IMR-90 (cell line): ENCODE data around the gene MOXD1. TPM values are rescaled to one million over a fixed set of nuclear protein-coding genes. Genes with fewer than 3 reads are reported as not detected.

Experiments used
- ATAC-seq: fragments of 200-7000 bp; cut with Tn5 transposase; 2 replicates; pipeline ENCODE4 v1.9.1; 2020; ENCODE audit warnings: low read depth, mild to moderate bottlenecking, moderate library complexity
- BruUV-seq: library from RNA; stranded (reverse); fragments of 400-500 nt; replicated peaks from 2 replicates; lab custom pipeline; 2021; lab: Mats Ljungman, UMichigan
- CTCF ChIA-PET: fragments of 300-600 bp; formaldehyde crosslinking; extraction: SDS; loops from one replicate; lab custom pipeline; 2021; ENCODE audit warnings: antibody characterized with exemption; lab: Yijun Ruan, JAX
- POLR2A ChIA-PET: fragments of 300-600 bp; sonication (Branson Sonifier 250); formaldehyde crosslinking; loops from one replicate; lab custom pipeline; 2022; ENCODE audit warnings: antibody characterized with exemption; ENCODE audit not compliant: unreplicated experiment; lab: Charles Lee
- DNase-seq: peaks from one replicate; pipeline ENCODE4 v3.0.0; 2013
- H2AFZ ChIP-seq: replicated peaks from 2 replicates; pipeline ENCODE3; 2013; ENCODE audit warnings: low read length, mild to moderate bottlenecking; ENCODE audit not compliant: poor library complexity
- H2AK5ac ChIP-seq: 2 replicates; pipeline ENCODE4 v1.6.1; 2013; ENCODE audit warnings: low read depth, low read length, inconsistent platforms
- H2AK9ac ChIP-seq: replicated peaks from 2 replicates; pipeline ENCODE3; 2013; ENCODE audit warnings: mild to moderate bottlenecking, low read depth, low read length, moderate library complexity; ENCODE audit not compliant: poor library complexity
- H2BK120ac ChIP-seq: 2 replicates; pipeline ENCODE4 v1.6.1; 2013; ENCODE audit warnings: low read depth, low read length, inconsistent platforms
- H2BK15ac ChIP-seq: 3 replicates; pipeline ENCODE4 v1.6.1; 2013; ENCODE audit warnings: low read depth, low read length, inconsistent platforms
- H2BK20ac ChIP-seq: 2 replicates; pipeline ENCODE4 v1.6.1; 2013; ENCODE audit warnings: low read depth, mild to moderate bottlenecking, inconsistent platforms, low read length, moderate library complexity
- H2BK5ac ChIP-seq: 2 replicates; pipeline ENCODE4 v1.6.1; 2013; ENCODE audit warnings: mild to moderate bottlenecking, low read depth, low read length, inconsistent platforms; ENCODE audit not compliant: poor library complexity, severe bottlenecking
- H3K14ac ChIP-seq: replicated peaks from 2 replicates; pipeline ENCODE4 v1.6.1; 2013; ENCODE audit warnings: low read depth, low read length, inconsistent platforms
- H3K18ac ChIP-seq: 2 replicates; pipeline ENCODE4 v1.6.1; 2013; ENCODE audit warnings: low read depth, low read length, control low read depth
- H3K23ac ChIP-seq: 2 replicates; pipeline ENCODE4 v1.6.1; 2013; ENCODE audit warnings: low read depth, low read length, inconsistent platforms
- H3K27ac ChIP-seq: 2 replicates; pipeline ENCODE4 v1.5.1; 2013; ENCODE audit warnings: mild to moderate bottlenecking, control low read depth, low read length; ENCODE audit not compliant: insufficient read depth
- H3K27me3 ChIP-seq: 2 replicates; pipeline ENCODE4 v1.6.1; 2013; ENCODE audit warnings: low read length; ENCODE audit not compliant: control insufficient read depth, insufficient read depth
- H3K36me3 ChIP-seq: 2 replicates; pipeline ENCODE4 v1.6.1; 2013; ENCODE audit warnings: low read length, mixed read lengths; ENCODE audit not compliant: control insufficient read depth, insufficient read depth
- H3K4ac ChIP-seq: 2 replicates; pipeline ENCODE4 v1.6.1; 2013; ENCODE audit warnings: low read depth, low read length, inconsistent platforms
- H3K4me1 ChIP-seq: 2 replicates; pipeline ENCODE4 v1.6.1; 2013; ENCODE audit warnings: low read length, mixed read lengths; ENCODE audit not compliant: control insufficient read depth, insufficient read depth
- H3K4me2 ChIP-seq: 2 replicates; pipeline ENCODE4 v1.6.1; 2013; ENCODE audit warnings: low read depth, mild to moderate bottlenecking, control low read depth, low read length, moderate library complexity
- H3K4me3 ChIP-seq: 2 replicates; pipeline ENCODE4 v1.5.1; 2013; ENCODE audit warnings: low read depth, mild to moderate bottlenecking, control low read depth, low read length, moderate library complexity; ENCODE audit not compliant: insufficient read depth
- H3K56ac ChIP-seq: 2 replicates; pipeline ENCODE4 v1.6.1; 2013; ENCODE audit warnings: low read length, inconsistent platforms; ENCODE audit not compliant: insufficient read depth; ENCODE audit errors: extremely low read depth
- H3K79me1 ChIP-seq, 2 experiments: 2 replicates each; pipeline ENCODE4 v1.6.1; 2013; ENCODE audit warnings: low read length in 2 of 2, inconsistent platforms in 1 of 2, low read depth in 1 of 2
- H3K9ac ChIP-seq: 2 replicates; pipeline ENCODE4 v1.6.1; 2013; ENCODE audit warnings: low read depth, low read length, control low read depth
- H3K9me1 ChIP-seq: 2 replicates; pipeline ENCODE4 v1.6.1; 2013; ENCODE audit warnings: low read length, inconsistent platforms; ENCODE audit not compliant: insufficient read depth
- H3K9me3 ChIP-seq: 2 replicates; pipeline ENCODE4 v1.6.1; 2013; ENCODE audit warnings: low read length; ENCODE audit not compliant: control insufficient read depth, insufficient read depth
- H4K20me1 ChIP-seq: 2 replicates; pipeline ENCODE4 v1.6.1; 2013; ENCODE audit warnings: low read length, inconsistent platforms; ENCODE audit not compliant: insufficient read depth
- H4K5ac ChIP-seq: 2 replicates; pipeline ENCODE4 v1.6.1; 2013; ENCODE audit warnings: mild to moderate bottlenecking, low read depth, low read length, control low read depth
- H4K8ac ChIP-seq, 2 experiments: 2 replicates each; pipeline ENCODE4 v1.6.1; 2013; ENCODE audit warnings: low read depth in 2 of 2, low read length in 2 of 2, control low read depth in 1 of 2, inconsistent platforms in 1 of 2
- H4K91ac ChIP-seq: 2 replicates; pipeline ENCODE4 v1.6.1; 2013; ENCODE audit warnings: low read depth, low read length, inconsistent platforms; ENCODE audit not compliant: insufficient read depth
- BHLHE40 ChIP-seq: fragments of 150-350 bp; IDR thresholded peaks from 2 replicates; pipeline ENCODE4 v1.6.1; 2016; ENCODE audit warnings: mild to moderate bottlenecking, low read depth, low read length
- CEBPB ChIP-seq: IDR thresholded peaks from 2 replicates; pipeline ENCODE4 v1.6.1; 2012; ENCODE audit warnings: low read depth, low read length, improper control_type of control experiment
- CHD1 ChIP-seq: IDR thresholded peaks from 2 replicates; pipeline ENCODE4 v1.6.1; 2012; ENCODE audit warnings: low read depth, low read length, improper control_type of control experiment
- CTCF ChIP-seq: conservative IDR thresholded peaks from 2 replicates; pipeline ENCODE4 v1.5.1; 2012; ENCODE audit warnings: mild to moderate bottlenecking, low read depth, low read length, improper control_type of control experiment
- ELK1 ChIP-seq: fragments of 150-350 bp; IDR thresholded peaks from 2 replicates; pipeline ENCODE4 v1.6.1; 2016; ENCODE audit warnings: low read depth, mild to moderate bottlenecking, low read length, moderate library complexity, borderline replicate concordance
- FOS ChIP-seq: fragments of 150-350 bp; IDR thresholded peaks from 2 replicates; pipeline ENCODE4 v1.6.1; 2016; ENCODE audit warnings: low read depth, low read length
- MAFK ChIP-seq: IDR thresholded peaks from 2 replicates; pipeline ENCODE4 v1.6.1; 2012; ENCODE audit warnings: low read depth, low read length, improper control_type of control experiment
- MAZ ChIP-seq: IDR thresholded peaks from 2 replicates; pipeline ENCODE4 v1.6.1; 2012; ENCODE audit warnings: low read depth, mild to moderate bottlenecking, low read length, improper control_type of control experiment, moderate library complexity, borderline replicate concordance
- MXI1 ChIP-seq: IDR thresholded peaks from 2 replicates; pipeline ENCODE4 v1.6.1; 2012; ENCODE audit warnings: low read depth, mild to moderate bottlenecking, low read length, moderate library complexity, borderline replicate concordance
- NFE2L2 ChIP-seq: fragments of 150-350 bp; IDR thresholded peaks from 2 replicates; pipeline ENCODE4 v1.6.1; 2016; ENCODE audit warnings: low read depth, mild to moderate bottlenecking, low read length
- POLR2A ChIP-seq: IDR thresholded peaks from 2 replicates; pipeline ENCODE4 v1.6.1; 2012; ENCODE audit warnings: mild to moderate bottlenecking, low read depth, low read length
- RAD21 ChIP-seq: IDR thresholded peaks from 2 replicates; pipeline ENCODE4 v1.6.1; 2012; ENCODE audit warnings: low read length, improper control_type of control experiment
- RCOR1 ChIP-seq: IDR thresholded peaks from 2 replicates; pipeline ENCODE4 v1.6.1; 2012; ENCODE audit warnings: mild to moderate bottlenecking, low read length, improper control_type of control experiment; ENCODE audit not compliant: insufficient replicate concordance
- RFX5 ChIP-seq: IDR thresholded peaks from 2 replicates; pipeline ENCODE4 v1.8.0; 2012; ENCODE audit warnings: low read depth, mild to moderate bottlenecking, low read length, moderate library complexity
- SMC3 ChIP-seq: fragments of 150-350 bp; IDR thresholded peaks from 2 replicates; pipeline ENCODE4 v1.6.1; 2016; ENCODE audit warnings: low read depth, mild to moderate bottlenecking, antibody characterized with exemption, low read length, moderate library complexity
- USF2 ChIP-seq: fragments of 150-350 bp; IDR thresholded peaks from 2 replicates; pipeline ENCODE4 v1.6.1; 2017; ENCODE audit warnings: mild to moderate bottlenecking, antibody characterized with exemption, low read length, low read depth
- WGBS, 2 experiments: methylation state at CpG; one replicate each; pipeline versions ENCODE4 v1.1.5 to v1.1.7; 2013; ENCODE audit warnings: missing lambda C conversion rate in 2 of 2; ENCODE audit not compliant: insufficient read length in 1 of 2; ENCODE audit errors: extremely low coverage in 2 of 2; 5-methylcytosine and 5-hydroxymethylcytosine counted together
- dilution Hi-C: fragments of 300-500 bp; cut with HindIII; formaldehyde crosslinking; loops from one replicate; pipeline ENCODE4 v1.14.3; 2018; ENCODE audit warnings: low sequenced_read_pairs; ENCODE audit not compliant: unreplicated experiment
- in situ Hi-C: fragments of 300-500 bp; cut with MboI; formaldehyde crosslinking; loops from 3 replicates; pipeline ENCODE4 v1.14.3; 2019; ENCODE audit warnings: low sequenced_read_pairs, inconsistent platforms, mixed read lengths
- intact Hi-C: fragments of 100-400 bp; cut with micrococcal nuclease; formaldehyde crosslinking; loops from 2 replicates; pipeline ENCODE4 v1.10.0; 2022
- polyA plus RNA-seq, 3 experiments: library from polyadenylated mRNA; depleted of rRNA; stranded (reverse); fragments of >200 nt; gene quantifications; 2 replicates each; pipeline ENCODE4 v1.2.3, GENCODE V29; 2012; ENCODE audit warnings: low replicate concordance in 1 of 3
- total RNA-seq: library from RNA; depleted of rRNA; stranded (reverse); fragments of >200 nt; gene quantifications from 2 replicates; pipeline ENCODE4 v1.2.3, GENCODE V29; 2012

The MOXD1 gene
- total and polyA plus RNA-seq, 2 of the 4 experiments (the other 2 are of a cell fraction) = 10.0 to 19.4 TPM

- in situ Hi-C loops = no loop called here
- no peak for DNase-seq
Observed at GRCh38 chr6:132289756-132290155, 111.5 kb downstream of the MOXD1 start.

More at GRCh38 chr6:132289756-132290155, 111.5 kb downstream of the MOXD1 start:
- H3K9me1 ChIP-seq = peaks cover 3% of the 10 kb centered on the region; the same call in 1 of the 2 replicates
- no peak for TF ChIP-seq RFX5
- TF ChIP-seq MAFK = no peak
- no peak for TF ChIP-seq SMC3
- TF ChIP-seq BHLHE40 = no peak
- TF ChIP-seq MAZ = no peak
- no peak for TF ChIP-seq ELK1
- no peak for TF ChIP-seq MXI1
- no peak for TF ChIP-seq CTCF
- no peak for TF ChIP-seq RAD21
- TF ChIP-seq NFE2L2 = no peak
- no peak for TF ChIP-seq FOS
- no peak for TF ChIP-seq CHD1
- TF ChIP-seq CEBPB = no peak
- TF ChIP-seq POLR2A = no peak
- TF ChIP-seq USF2 = no peak
- no peak for TF ChIP-seq RCOR1
- H2AK5ac ChIP-seq = no peak overlapping the region
- ChIA-PET CTCF (interaction anchor here (1.0 to 2.6 kb wide), 3 partner anchors 8 to 11 kb away, joined by 3 to 21 read pairs (median 14); no protein-coding TSS in a partner anchor), POLR2A (no interaction called here)
- H4K20me1 ChIP-seq = no peaks in the 10 kb centered on the region
- no peak overlapping the region for H4K8ac ChIP-seq
- no peak overlapping the region for H3K9ac ChIP-seq
- no peak overlapping the region for H3K4ac ChIP-seq
- no peak overlapping the region for H2AFZ ChIP-seq
- no peak for ATAC-seq
- no peak overlapping the region for H4K5ac ChIP-seq
- no peak overlapping the region for H3K27ac ChIP-seq
- intact Hi-C loops (loop anchor here (10.0 kb wide), 1 partner anchor 495 kb away; no protein-coding TSS in a partner anchor), dilution Hi-C loops (loop anchor here (25.0 kb wide), 1 partner anchor 198 kb away; no protein-coding TSS in a partner anchor)
- no peak overlapping the region for H3K4me2 ChIP-seq
- BruUV-seq = no TSS peak
- no peak overlapping the region for H2BK120ac ChIP-seq
- no peak overlapping the region for H2BK5ac ChIP-seq
- H3K4me1 ChIP-seq = no peaks in the 10 kb centered on the region
- no peak overlapping the region for H4K91ac ChIP-seq
- H3K23ac ChIP-seq = no peak overlapping the region
- no peaks in the 10 kb centered on the region; the same call in 1 of the 2 replicates for H3K27me3 ChIP-seq
- no peak overlapping the region for H3K18ac ChIP-seq
- H3K4me3 ChIP-seq = no peak overlapping the region
- no peaks in the 10 kb centered on the region for H3K79me1 ChIP-seq
- no peak overlapping the region for H2AK9ac ChIP-seq
- H2BK15ac ChIP-seq = no peak overlapping the region
- H2BK20ac ChIP-seq = no peak overlapping the region
- no peaks in the 10 kb centered on the region for H3K9me3 ChIP-seq
- H3K56ac ChIP-seq = no peak overlapping the region
- no peaks in the 10 kb centered on the region for H3K36me3 ChIP-seq
- no CpG with 5 or more reads among the region's 3 CpGs for WGBS, 2 experiments
- no peak overlapping the region for H3K14ac ChIP-seq
